GM19193 (cell line): ENCODE results near the gene MEN1.

Experiments
- POLR2A ChIP-seq: IDR thresholded peaks from 4 replicates; pipeline ENCODE4 v1.6.1; 2011; ENCODE audit not compliant: insufficient read depth, insufficient read length; ENCODE audit errors: extremely low read depth

The MEN1 gene

DNA sequence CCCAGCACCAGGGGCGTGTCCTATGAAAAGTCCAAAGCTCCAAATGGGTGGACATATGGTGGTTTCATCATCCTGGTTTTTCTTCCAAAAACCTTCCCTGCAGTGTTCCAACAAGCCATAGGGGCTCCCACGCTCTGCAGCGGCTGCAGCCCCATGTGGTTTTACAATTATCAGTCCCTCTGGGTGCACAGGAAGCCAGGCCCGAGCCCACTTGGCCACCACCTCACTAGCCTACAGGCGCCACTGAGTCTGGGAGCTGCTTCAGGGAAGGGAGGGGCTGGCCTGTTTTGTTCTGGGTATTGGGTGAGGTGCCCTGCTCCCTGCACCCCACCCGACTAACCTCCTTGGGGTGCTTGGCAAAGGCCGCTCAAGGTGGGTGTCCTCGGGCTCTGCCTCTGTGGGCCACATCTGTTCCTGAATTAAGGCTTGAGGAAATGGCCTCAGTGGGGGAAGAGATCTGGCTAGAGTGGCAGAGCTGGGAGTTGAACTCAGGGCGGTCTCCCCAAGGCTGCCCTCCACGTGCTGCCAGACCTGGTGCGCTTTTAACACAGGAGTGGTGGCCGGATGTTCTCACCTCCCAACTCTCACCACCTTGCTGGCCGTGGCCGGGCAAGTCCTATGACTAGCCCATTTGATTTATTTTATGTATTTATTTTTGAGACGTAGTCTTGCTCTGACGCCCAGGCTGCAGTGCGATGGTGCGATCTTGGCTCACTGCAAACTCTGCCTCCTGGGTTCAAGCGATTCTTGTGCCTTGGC is 39.4 kb upstream of the MEN1 start:
- no peak for TF ChIP-seq POLR2A

DNA sequence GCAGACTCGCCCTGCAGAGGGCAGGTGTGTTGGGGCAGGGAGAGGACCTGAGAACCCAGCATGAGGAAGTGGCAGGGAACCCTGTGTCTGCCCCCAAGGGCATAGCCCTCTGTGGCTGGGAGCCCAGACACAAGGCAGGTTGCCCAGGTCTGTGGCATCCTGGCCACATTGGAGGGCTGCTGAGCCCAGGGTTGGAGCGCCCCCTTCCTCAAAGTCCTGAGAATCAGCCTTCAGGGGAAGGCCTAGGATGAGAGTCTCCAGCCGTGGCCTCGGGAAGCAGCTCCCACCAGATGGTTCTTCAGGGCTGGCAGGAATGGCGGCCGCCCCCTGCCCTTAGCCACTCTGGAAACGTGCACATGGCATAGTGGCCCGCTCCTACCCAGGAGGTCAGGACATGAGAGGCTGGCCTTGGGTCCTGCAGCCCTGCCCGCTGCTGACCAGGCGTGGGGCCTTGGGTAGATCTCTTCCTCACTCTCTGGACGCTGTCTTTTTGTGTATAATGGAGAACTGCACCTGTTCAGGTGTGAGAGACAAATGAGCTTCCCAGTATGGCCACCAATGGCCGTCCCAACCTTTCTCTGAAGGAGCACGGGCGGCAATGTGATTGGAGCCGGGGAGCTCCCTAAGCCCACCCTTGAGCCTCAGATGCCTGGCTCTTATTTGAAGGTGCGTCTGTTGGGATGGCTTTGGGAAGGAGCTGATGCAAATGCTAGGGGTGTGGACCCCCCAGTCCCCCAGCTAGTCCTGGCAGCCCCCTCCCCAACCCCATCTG is 38.7 kb upstream of the MEN1 start:
- no peak for TF ChIP-seq POLR2A

DNA sequence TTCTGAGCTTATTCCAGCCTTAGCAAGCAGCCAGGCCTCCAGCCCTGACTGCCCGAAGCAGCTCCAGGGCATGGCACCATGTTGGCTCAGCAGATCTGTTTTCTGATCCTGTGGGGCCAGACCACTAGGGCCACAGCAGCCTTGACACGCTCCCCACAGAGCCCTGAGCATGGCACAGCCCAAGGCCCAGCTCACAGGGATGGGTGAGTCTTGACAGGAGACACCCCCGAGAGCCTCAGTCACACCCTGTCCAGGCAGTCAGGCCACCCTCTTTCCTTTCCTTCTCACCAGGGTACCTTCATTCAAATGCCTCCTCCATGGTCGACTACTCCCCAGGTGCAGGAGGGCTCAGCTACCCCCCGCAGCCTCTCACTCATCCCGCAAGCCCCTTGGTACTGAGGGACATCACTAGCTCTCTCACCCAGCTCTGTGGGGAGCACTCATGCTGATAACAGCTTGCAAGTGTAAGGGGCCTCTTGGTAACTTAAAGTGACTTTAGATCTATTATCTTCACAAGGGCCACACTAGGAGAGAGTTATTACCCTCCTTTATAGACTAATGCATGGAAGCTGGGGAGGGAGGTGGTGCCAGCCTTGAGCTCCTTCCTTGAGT is 38.0 kb upstream of the MEN1 start:
- TF ChIP-seq POLR2A = no peak

DNA sequence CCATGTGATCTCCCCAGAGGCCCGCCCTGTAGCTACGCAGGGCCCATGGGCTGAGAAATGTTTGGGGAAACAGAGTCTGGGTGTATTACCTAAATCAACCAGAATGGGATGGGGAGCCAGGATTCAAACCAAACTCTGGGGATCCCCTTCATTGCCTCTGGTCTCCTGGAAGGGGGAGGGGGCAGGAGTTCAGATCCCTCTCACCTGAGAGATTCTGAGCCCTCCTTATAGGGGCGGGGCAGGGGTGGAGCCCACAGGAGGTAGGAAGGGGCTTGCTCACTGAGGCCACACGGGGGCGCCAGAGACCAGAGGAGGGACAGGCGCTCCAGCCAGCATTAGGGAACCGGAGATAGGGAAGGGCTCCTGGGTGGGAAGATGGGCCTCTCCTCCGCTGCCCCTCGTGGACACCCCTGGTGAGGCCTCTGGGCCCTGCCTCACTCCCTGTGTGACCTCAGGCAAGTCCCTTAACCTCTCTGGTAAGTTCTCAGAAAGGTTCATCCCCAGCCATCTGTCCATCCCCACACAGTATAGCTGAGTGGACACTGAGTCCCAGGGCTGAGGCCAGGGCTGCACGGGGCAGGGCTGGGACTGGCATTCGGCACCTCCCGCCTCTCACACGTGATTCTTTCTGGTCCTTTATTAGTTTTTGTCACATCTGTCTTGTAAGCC is 36.8 kb upstream of the MEN1 start:
- TF ChIP-seq POLR2A = no peak

DNA sequence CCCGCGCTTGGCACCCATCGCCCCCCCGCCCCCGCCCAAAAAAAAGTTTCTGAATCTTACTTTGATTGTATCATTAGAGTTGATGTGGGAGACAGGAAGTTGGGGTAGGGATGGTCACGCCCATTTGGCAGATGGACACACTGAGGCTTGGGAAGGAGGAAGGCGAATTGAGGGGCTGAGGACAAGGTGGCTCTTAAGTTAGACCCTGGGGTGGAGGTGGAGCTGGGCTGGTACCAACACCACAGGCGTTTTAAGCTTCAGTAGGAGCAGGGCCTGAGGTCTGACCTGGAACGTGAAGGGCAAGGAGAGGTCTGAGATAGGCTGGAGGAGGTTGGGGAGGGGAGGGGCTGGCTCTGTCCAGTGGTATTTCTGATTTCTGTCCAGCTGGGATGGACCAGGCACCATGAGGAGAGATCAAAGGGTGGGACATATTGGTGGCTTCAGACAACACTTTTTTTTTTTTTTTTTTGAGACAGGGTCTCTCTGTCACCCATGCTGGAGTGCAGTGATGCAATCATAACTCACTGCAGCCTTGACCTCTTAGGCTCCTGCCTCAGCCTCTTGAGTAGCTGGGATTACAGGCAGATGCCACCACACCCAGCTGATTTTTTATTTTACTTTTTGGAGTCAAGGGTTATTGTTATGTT is 34.9 kb upstream of the MEN1 start:
- TF ChIP-seq POLR2A = no peak

DNA sequence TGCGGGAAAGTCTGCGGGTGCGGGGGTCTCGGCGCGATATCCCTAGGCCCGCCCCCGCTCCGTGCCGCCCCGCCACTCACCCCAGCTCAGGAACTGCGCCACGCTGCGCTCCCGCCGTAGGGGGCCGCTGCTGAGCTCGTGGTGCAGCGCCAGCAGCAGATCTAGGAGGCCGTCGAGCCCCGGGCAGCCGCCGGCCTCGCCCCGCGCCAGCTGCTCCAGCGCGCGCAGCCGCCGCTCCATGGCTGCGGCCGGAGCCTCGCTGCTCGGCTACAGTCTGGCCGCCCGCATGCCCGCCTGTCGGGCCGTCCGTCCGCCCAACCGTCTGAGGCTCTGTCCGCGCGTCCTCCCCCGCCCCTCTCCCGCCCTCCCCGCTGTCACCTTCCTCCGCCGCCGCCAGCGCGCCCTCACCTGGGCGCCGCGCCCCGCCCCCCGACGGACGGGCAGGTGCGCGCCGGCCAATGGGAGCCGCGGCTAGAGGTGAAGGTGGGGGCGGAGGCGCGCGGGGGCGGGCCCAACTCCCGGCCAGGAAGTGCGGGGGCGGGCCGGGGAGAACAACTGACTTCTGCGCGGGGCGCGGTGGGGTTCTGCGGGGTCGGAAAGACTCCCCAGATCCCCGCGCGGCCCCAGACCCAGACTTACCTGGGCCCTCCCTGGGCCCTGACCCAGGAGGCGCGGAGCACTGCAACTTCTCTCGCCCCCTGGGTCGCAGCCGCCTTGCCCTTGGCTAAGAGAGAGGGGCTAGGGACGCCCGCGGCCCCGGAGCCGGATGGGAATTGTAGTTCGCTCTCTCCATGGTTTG is 34.2 kb upstream of the MEN1 start, which contains the start of gene CDC42BPG:
Gene CDC42BPG, minus strand, starts transcription at position 324 of the 799 bp plus-strand sequence. Its CDS starts 84 bp downstream, at position 240.
- no peak for TF ChIP-seq POLR2A

DNA sequence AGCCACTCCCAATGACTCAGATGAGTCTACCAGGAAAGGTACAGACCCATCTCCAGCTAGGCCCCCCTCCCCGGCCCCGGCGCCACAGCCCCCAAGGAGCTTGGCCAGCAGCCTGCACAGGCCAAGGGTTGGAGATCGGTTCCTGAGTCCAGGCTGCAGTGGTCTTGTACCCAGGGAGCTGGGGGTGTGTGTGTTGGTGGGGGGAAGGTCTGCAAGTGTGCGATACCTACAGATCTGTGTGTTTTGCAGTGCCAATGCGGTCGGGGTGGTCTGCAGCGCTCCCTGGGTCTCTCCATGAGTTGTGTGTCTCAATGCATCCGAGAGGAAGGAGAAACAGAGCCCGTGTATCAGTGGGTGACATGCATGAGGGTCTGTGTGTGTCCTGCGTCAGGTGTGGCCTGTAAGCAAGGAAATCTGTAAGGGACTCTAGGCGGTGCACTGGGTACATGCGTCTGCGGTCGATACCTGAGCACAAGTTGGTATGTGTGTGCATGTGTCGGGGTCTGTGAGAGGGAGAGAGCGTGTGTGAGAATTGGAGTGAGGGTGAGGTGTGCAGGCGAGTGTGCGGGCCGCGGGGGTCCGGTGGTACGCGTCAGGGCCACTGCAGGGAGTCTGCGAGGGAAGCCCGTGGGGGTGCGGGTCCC is 33.5 kb upstream of the MEN1 start:
- no peak for TF ChIP-seq POLR2A

DNA sequence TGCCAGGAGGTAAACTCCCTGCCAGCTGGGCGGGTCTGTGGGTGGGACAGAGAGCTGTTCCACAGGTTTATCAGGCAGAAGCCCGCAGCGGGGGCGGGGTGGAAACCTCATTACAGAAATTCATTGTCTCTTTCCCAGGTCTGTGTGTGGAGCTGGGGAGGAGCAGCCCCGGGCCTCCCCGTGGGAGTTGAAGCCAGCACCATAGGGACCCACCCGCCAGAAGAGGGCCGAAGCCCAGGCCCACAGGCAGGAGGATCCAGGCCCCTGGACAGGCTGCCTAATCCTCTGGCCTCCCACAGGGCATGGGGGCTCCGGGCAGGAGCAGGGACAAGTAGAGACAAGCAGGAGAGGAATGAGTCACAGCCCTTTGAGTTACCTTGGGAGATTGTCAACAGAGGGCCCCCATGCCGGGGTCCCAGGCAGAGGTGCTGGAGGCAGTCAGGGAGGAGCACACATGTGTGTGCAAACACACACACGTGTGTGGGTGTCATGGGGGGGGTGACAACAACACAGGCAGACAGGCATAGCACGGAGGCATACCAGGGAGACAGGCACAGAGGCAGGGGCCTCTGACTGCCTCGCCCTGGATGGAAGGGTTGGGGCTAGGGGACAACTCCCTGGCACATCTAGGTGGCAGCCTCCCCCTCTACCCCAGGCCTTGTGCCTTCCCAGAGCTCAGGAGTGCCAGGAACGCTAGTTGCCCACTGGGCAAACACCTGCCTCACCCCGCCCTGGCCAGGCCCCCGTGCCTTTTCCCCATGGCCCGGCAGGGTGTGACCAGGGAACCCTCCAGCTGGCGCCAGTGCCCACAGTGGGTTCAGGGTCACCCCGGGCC is 32.7 kb upstream of the MEN1 start:
- TF ChIP-seq POLR2A = no peak

DNA sequence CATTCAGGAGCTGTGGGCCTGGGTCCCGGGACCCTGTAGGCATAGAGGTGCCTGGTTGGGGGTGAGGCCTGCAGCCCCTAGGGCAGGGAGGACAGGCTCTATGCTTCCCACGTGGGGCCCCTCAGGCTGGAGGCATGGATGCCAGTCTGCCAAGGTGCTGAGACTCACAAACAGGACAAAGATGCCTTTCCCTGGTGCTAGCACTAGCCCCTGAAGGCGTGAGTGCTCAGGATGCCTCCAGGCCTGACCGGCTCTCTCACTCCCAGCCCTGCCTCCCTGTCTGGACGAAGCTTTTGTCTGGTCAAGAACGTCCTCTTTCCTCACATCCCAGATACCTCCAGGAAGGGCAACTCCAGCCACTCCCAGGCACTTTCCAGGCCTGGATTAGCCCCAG is 32.0 kb upstream of the MEN1 start:
- no peak for TF ChIP-seq POLR2A

DNA sequence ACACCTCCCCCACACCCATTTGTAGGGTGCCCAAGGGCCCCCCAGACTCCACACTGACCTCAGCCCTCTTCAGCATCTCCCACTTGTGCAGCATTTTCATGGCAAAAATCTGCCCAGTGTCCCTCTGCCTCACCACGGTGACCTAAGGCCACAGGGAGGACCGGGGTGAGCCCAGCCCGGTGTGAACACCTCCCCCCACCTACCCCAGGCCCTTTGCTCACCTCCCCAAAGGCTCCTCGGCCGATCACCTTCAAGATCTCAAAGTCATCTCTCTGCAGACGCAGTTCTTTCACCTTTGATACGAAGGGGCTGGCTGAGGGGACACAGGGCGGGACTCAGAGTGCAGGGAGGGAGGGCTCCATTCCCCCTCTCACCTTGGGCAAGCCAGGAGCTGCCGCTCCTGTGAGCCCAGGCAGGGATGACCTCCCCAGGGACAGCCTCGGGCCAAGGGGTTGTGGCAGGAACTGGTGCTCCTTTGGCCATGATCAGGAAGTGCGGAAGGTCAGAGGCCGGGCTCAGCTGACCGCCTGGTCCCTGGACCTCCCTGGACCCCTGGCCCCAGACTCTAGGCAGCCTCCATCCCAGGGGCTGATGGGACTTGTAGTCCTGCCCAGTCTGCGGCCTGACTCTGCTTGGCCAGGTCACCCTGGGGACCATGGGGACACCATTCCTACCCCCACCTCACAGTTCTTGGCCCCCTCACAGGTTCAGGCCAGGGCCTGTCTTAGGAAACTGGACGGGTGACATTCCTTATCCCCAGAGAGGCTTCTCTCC is 31.4 kb upstream of the MEN1 start:
- no peak for TF ChIP-seq POLR2A

DNA sequence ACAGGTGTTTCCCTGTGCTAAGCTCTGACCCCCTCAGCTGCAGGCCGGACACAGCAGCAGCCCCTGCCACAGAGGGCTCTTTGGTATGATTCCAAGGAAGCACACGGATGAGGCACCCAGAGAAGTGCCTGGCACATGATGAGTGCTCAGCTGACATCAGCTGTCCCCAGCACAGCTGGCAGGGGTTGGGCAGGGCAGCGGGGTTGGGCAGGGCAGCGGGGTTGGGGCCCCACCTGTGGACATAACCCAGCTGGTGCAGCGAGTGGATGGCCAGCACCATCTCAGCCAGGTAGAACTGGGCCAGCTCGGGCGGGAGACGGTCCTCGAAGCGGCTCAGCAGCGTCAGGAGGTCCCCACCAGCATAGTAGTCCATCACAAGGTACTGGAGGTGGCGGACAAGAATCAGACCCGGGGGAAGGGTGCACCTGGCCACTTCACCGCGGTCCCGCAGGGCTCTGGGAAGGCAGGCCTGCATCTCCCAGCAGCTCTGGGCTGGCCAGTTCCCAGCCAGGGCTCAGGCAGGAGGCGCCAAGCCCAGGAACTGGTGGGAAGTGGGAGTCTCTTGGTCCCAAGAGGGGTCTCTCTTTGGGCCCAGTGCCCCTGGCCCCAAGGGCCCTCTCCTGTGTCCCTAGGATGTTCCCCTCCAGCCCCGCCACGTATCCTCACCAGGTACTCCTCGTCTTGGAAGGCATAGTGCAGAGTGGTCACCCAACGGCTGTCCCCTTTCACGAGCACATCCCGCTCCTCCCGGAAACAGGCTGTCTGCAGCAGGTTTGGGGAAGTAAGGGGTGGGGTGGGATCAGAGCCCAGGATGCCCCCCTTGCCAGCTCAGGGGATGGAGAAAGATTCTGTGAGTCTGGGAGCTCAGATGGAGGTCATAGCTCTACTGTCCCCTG is 29.8 kb upstream of the MEN1 start:
- no peak for TF ChIP-seq POLR2A
